ENCODE data around the gene EZR.

The EZR gene

DNA sequence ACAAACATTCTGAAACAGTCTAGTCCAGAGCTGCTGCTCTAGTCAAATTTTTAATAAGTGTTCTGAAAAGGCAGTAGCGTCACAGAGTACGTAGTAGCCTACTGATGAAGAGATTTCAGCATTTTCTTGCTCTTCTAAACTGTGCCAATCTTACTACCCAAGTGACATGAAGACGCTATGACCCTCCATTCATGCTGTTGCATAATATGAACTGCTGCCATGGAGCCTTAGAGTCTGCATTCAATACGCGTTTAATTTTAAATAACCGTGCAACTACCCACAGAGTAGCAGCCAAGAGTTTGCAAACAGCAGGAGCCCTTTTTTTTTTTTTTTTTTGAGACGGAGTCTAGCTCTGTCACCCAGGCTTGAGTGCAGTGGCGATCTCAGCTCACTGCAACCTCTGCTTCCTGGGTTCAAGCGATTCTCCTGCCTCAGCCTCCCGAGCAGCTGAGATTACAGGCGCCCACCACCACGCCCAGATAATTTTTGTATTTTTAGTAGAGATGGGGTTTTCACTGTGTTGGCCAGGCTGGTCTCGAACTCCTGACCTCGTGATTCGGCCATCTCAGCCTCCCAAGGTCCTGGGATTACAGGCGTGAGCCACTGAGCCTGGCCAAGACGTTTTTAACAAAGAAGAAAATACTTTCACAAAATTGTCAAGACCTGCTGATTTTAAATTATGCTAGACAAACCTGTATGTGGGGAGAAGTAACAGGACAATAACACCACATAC lies 44.3 kb downstream of the EZR start:
- 91 to 94% methylated on average over 17 of the region's 17 CpGs for WGBS, 2 experiments
- Histone ChIP-seq H3K9me3 (ENCODE audit: control insufficient read depth, low read length) (no peaks in the 10 kb centered on the region), H3K4me3 (ENCODE audit: insufficient read depth, low read depth, low read length) (no peak overlapping the region), H3K27me3 (ENCODE audit: control insufficient read depth, insufficient read depth, low read length, poor library complexity, severe bottlenecking) (no peaks in the 10 kb centered on the region), H3K27ac (ENCODE audit: insufficient read depth, low read depth, low read length, poor library complexity, severe bottlenecking) (no peak overlapping the region), H3K36me3 (ENCODE audit: control insufficient read depth, insufficient read depth, low read length) (peaks cover 21% of the 10 kb centered on the region), H3K4me1 (ENCODE audit: control insufficient read depth, insufficient read depth, low read length) (no peaks in the 10 kb centered on the region)

DNA sequence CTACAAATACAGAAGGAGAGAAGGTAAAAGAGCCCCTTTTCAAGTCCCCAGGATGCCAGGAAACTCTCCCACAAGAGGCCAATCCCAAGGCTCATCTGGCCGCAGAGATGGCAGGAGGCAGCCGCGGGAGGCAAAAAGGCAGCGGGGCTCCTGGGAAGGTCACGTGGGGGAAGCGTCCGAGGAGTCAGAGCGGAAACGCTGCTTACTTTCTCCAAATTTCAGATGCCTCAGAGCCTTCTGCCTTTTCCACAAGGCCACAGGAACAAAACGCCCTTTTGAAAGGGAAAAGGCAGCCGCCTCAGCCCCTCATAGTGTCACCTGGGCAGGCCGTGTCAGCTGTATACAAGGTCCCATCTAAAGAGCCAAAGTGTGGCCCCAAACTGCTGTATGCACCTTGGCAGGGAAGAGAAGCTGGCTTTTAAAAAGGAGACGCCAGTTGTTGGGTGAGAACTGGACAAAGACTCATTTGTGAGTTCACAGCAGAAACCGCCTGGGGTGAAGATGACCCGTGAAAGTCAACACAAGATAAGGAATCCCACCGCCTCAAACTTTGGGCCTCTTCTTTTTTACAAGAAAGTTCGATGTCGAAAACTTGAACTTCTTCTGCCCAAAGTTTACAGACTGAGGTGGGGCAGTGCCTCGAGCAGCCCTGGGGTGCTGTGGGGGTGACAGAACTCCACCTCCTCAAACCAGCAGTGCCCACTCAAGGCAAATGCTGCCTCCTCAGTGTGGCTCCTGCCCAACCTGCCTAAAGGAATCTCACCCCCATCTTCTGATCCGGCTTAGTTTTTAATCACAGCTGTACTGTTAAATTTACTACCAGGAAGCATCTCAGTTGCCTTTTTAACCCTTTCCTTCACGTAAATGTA lies 45.4 kb downstream of the EZR start:
- Histone ChIP-seq H3K4me1 (ENCODE audit: control insufficient read depth, insufficient read depth, low read length) (no peaks in the 10 kb centered on the region), H3K9me3 (ENCODE audit: control insufficient read depth, low read length) (no peaks in the 10 kb centered on the region), H3K4me3 (ENCODE audit: insufficient read depth, low read depth, low read length) (no peak overlapping the region), H3K27ac (ENCODE audit: insufficient read depth, low read depth, low read length, poor library complexity, severe bottlenecking) (no peak overlapping the region), H3K36me3 (ENCODE audit: control insufficient read depth, insufficient read depth, low read length) (peaks cover 30% of the 10 kb centered on the region), H3K27me3 (ENCODE audit: control insufficient read depth, insufficient read depth, low read length, poor library complexity, severe bottlenecking) (no peaks in the 10 kb centered on the region)
- 85% methylated on average over 21 of the region's 21 CpGs for WGBS, 2 experiments

- Histone ChIP-seq H3K4me1 (ENCODE audit: control insufficient read depth, insufficient read depth, low read length) (no peaks in the 10 kb centered on the region), H3K27ac (ENCODE audit: insufficient read depth, low read depth, low read length, poor library complexity, severe bottlenecking) (no peak overlapping the region), H3K4me3 (ENCODE audit: insufficient read depth, low read depth, low read length) (no peak overlapping the region), H3K9me3 (ENCODE audit: control insufficient read depth, low read length) (no peaks in the 10 kb centered on the region), H3K36me3 (ENCODE audit: control insufficient read depth, insufficient read depth, low read length) (peaks cover 37% of the 10 kb centered on the region), H3K27me3 (ENCODE audit: control insufficient read depth, insufficient read depth, low read length, poor library complexity, severe bottlenecking) (no peaks in the 10 kb centered on the region)
- 82 to 83% methylated on average over 4 to 6 of the region's 6 CpGs for WGBS, 2 experiments
Measured at GRCh38 chr6:158772851-158773371, 46.3 kb downstream of the EZR start.

- H3K27ac ChIP-seq (ENCODE audit: insufficient read depth, low read depth, low read length, poor library complexity, severe bottlenecking) = no peak overlapping the region
Measured at GRCh38 chr6:158772172-158772571, 47.0 kb downstream of the EZR start.

GRCh38 chr6:158771399-158772152 lies 47.6 kb downstream of the EZR start:
- Histone ChIP-seq H3K27ac (ENCODE audit: insufficient read depth, low read depth, low read length, poor library complexity, severe bottlenecking) (no peak overlapping the region), H3K4me3 (ENCODE audit: insufficient read depth, low read depth, low read length) (no peak overlapping the region), H3K4me1 (ENCODE audit: control insufficient read depth, insufficient read depth, low read length) (no peaks in the 10 kb centered on the region), H3K36me3 (ENCODE audit: control insufficient read depth, insufficient read depth, low read length) (peaks cover 45% of the 10 kb centered on the region), H3K27me3 (ENCODE audit: control insufficient read depth, insufficient read depth, low read length, poor library complexity, severe bottlenecking) (no peaks in the 10 kb centered on the region), H3K9me3 (ENCODE audit: control insufficient read depth, low read length) (no peaks in the 10 kb centered on the region)
- WGBS, 2 experiments = 93 to 94% methylated on average over 16 of the region's 16 CpGs

More at GRCh38 chr6:158772172-158772571, 47.0 kb downstream of the EZR start:
- no peaks in the 10 kb centered on the region for H3K9me3 ChIP-seq (ENCODE audit: control insufficient read depth, low read length)
- H3K4me1 ChIP-seq (ENCODE audit: control insufficient read depth, insufficient read depth, low read length) = no peaks in the 10 kb centered on the region
- no peak overlapping the region for H3K4me3 ChIP-seq (ENCODE audit: insufficient read depth, low read depth, low read length)
- 94 to 97% methylated on average over 11 of the region's 11 CpGs for WGBS, 2 experiments
- H3K27me3 ChIP-seq (ENCODE audit: control insufficient read depth, insufficient read depth, low read length, poor library complexity, severe bottlenecking) = no peaks in the 10 kb centered on the region
- peaks cover 40% of the 10 kb centered on the region for H3K36me3 ChIP-seq (ENCODE audit: control insufficient read depth, insufficient read depth, low read length)

- no peaks in the 10 kb centered on the region for H3K9me3 ChIP-seq (ENCODE audit: control insufficient read depth, low read length)
- 94 to 96% methylated on average over 21 of the region's 21 CpGs for WGBS, 2 experiments
- H3K27me3 ChIP-seq (ENCODE audit: control insufficient read depth, insufficient read depth, low read length, poor library complexity, severe bottlenecking) = no peaks in the 10 kb centered on the region
- no peak overlapping the region for H3K4me3 ChIP-seq (ENCODE audit: insufficient read depth, low read depth, low read length)
- peaks cover 41% of the 10 kb centered on the region for H3K36me3 ChIP-seq (ENCODE audit: control insufficient read depth, insufficient read depth, low read length)
- H3K27ac ChIP-seq (ENCODE audit: insufficient read depth, low read depth, low read length, poor library complexity, severe bottlenecking) = no peak overlapping the region
- H3K4me1 ChIP-seq (ENCODE audit: control insufficient read depth, insufficient read depth, low read length) = no peaks in the 10 kb centered on the region
Measured at GRCh38 chr6:158770533-158771330, 48.4 kb downstream of the EZR start.

GRCh38 chr6:158769771-158770432 lies 49.3 kb downstream of the EZR start:
- H3K9me3 ChIP-seq (ENCODE audit: control insufficient read depth, low read length) = no peaks in the 10 kb centered on the region
- H3K36me3 ChIP-seq (ENCODE audit: control insufficient read depth, insufficient read depth, low read length) = peaks cover 42% of the 10 kb centered on the region
- H3K4me1 ChIP-seq (ENCODE audit: control insufficient read depth, insufficient read depth, low read length) = no peaks in the 10 kb centered on the region
- WGBS, 2 experiments = 90 to 91% methylated on average over 18 of the region's 18 CpGs
- no peaks in the 10 kb centered on the region for H3K27me3 ChIP-seq (ENCODE audit: control insufficient read depth, insufficient read depth, low read length, poor library complexity, severe bottlenecking)
- no peak overlapping the region for H3K27ac ChIP-seq (ENCODE audit: insufficient read depth, low read depth, low read length, poor library complexity, severe bottlenecking)
- H3K4me3 ChIP-seq (ENCODE audit: insufficient read depth, low read depth, low read length) = no peak overlapping the region

GRCh38 chr6:158769234-158769770 lies 49.9 kb downstream of the EZR start:
- Histone ChIP-seq H3K36me3 (ENCODE audit: control insufficient read depth, insufficient read depth, low read length) (peaks cover 42% of the 10 kb centered on the region), H3K9me3 (ENCODE audit: control insufficient read depth, low read length) (no peaks in the 10 kb centered on the region), H3K27ac (ENCODE audit: insufficient read depth, low read depth, low read length, poor library complexity, severe bottlenecking) (no peak overlapping the region), H3K4me1 (ENCODE audit: control insufficient read depth, insufficient read depth, low read length) (no peaks in the 10 kb centered on the region), H3K27me3 (ENCODE audit: control insufficient read depth, insufficient read depth, low read length, poor library complexity, severe bottlenecking) (no peaks in the 10 kb centered on the region), H3K4me3 (ENCODE audit: insufficient read depth, low read depth, low read length) (no peak overlapping the region)
- WGBS, 2 experiments = 95 to 96% methylated on average over 13 of the region's 13 CpGs

DNA sequence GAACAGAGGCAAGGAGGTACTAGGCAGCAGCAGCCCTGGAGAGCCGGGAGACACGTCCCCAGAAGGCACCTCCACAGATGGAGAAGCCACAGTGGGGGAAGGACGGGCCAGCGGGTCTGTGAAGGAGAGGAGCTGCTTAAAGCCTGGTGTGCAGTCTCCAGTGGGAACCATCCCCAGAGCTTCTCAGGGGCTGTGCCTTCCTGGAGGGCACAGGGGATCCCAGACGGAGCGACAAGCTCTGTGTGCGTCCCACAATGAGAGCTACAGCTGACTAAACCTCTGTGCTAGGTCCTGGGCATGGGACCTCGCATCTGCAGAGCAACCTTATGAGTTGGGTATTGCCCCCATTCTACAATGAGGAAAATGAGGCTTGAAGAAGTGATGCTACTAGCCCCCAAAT lies 50.7 kb downstream of the EZR start:
- no peaks in the 10 kb centered on the region for H3K9me3 ChIP-seq (ENCODE audit: control insufficient read depth, low read length)

More for the DNA sequence above, 50.7 kb downstream of the EZR start:
- H3K36me3 ChIP-seq (ENCODE audit: control insufficient read depth, insufficient read depth, low read length) = peaks cover 42% of the 10 kb centered on the region
- no peaks in the 10 kb centered on the region for H3K27me3 ChIP-seq (ENCODE audit: control insufficient read depth, insufficient read depth, low read length, poor library complexity, severe bottlenecking)
- H3K4me3 ChIP-seq (ENCODE audit: insufficient read depth, low read depth, low read length) = no peak overlapping the region
- H3K4me1 ChIP-seq (ENCODE audit: control insufficient read depth, insufficient read depth, low read length) = no peaks in the 10 kb centered on the region
- WGBS, 2 experiments = 94 to 95% methylated on average over 8 of the region's 8 CpGs
- no peak overlapping the region for H3K27ac ChIP-seq (ENCODE audit: insufficient read depth, low read depth, low read length, poor library complexity, severe bottlenecking)

Data from ectodermal cell (in vitro differentiated cells).